Right lobe of liver (tissue), 6 donors: ENCODE data around the gene MSMB. TPM values are rescaled to one million over a fixed set of nuclear protein-coding genes. Genes with fewer than 3 reads are reported as not detected.

ENCODE experiments used
- ATAC-seq, 4 donors: fragments of 200-7000 bp; cut with Tn5 transposase; one replicate each; pipeline ENCODE4 v1.9.1; 2020; ENCODE audit warnings: mild to moderate bottlenecking in 4 of 4, moderate library complexity in 4 of 4
- DNase-seq, 3 donors: peaks; one replicate each; pipeline ENCODE4 v3.0.0-alpha.2; 2020
- H3K27ac ChIP-seq, 3 donors: fragments of 200-600 bp; one replicate each; pipeline ENCODE4 v1.8.0; 2022
- H3K27me3 ChIP-seq, 2 donors: fragments of 200-600 bp; one replicate each; pipeline ENCODE4 v1.8.0; 2022
- H3K36me3 ChIP-seq, 4 donors: fragments of 200-600 bp; sonication (generic) in 1 of 4; one replicate each; pipeline versions ENCODE4 v1.5.1 to v1.8.0; 2017 to 2022; ENCODE audit warnings: control low read depth in 1 of 4
- H3K4me1 ChIP-seq, 4 donors: fragments of 200-600 bp; sonication (generic) in 1 of 4; one replicate each; pipeline versions ENCODE4 v1.5.1 to v1.8.0; 2017 to 2022; ENCODE audit warnings: control low read depth in 1 of 4
- H3K4me3 ChIP-seq, 3 donors: fragments of 200-600 bp; one replicate each; pipeline ENCODE4 v1.8.0; 2022
- H3K9me3 ChIP-seq, 4 donors: fragments of 200-600 bp; sonication (generic) in 1 of 4; one replicate each; pipeline versions ENCODE4 v1.5.1 to v1.8.0; 2017 to 2022; ENCODE audit warnings: control low read depth in 1 of 4
- CTCF ChIP-seq, 4 donors: fragments of 200-600 bp in 3 of 4; fragments of 450-650 bp in 1 of 4; IDR thresholded peaks; one replicate each; pipeline versions ENCODE4 v1.5.1 to v1.8.0; 2016 to 2022; ENCODE audit warnings: antibody characterized with exemption in 4 of 4, mild to moderate bottlenecking in 2 of 4
- POLR2A ChIP-seq: fragments of 450-650 bp; IDR thresholded peaks from one replicate; pipeline ENCODE4 v1.6.1; 2017; ENCODE audit warnings: antibody characterized with exemption, mild to moderate bottlenecking
- WGBS: methylation state at CpG from one replicate; pipeline ENCODE4 v1.1.6; 2018; ENCODE audit warnings: low coverage, low lambda C conversion rate; ENCODE audit not compliant: insufficient coverage; ENCODE audit errors: missing lambda C conversion rate; 5-methylcytosine and 5-hydroxymethylcytosine counted together
- intact Hi-C, 2 donors: fragments of 100-400 bp; cut with DNase I; formaldehyde crosslinking; loops; one replicate each; pipeline versions ENCODE4 v1.11.2 to v1.14.1; 2022
- total RNA-seq, 6 experiments: library from RNA; depleted of rRNA in 2 of 6; stranded (reverse); fragments of >200 nt in 2 of 6; fragmentation: NEBNext Ultra II Directional in 3 of 6; extraction: Animal tissue kit (Norgen Biotek cat#: 25700) in 3 of 6; gene quantifications; one replicate each; pipeline versions ENCODE4 v1.1.0 to v1.2.4, GENCODE V29; 2016 to 2023
- donor health status: DM: no; HTN: yes; CAD: no.
- donor health status: DM: no; HTN: no; CAD: no.
- donor health status: DM: no; HTN: no; CAD: no.
- donor health status: DM: no; HTN: yes; CAD: no.
- donor health status: DM: no; HTN: yes; CAD: no.

Gene MSMB
- total RNA-seq, 6 experiments from 2014 or later, result 0.84 TPM; not detected in 5

DNA sequence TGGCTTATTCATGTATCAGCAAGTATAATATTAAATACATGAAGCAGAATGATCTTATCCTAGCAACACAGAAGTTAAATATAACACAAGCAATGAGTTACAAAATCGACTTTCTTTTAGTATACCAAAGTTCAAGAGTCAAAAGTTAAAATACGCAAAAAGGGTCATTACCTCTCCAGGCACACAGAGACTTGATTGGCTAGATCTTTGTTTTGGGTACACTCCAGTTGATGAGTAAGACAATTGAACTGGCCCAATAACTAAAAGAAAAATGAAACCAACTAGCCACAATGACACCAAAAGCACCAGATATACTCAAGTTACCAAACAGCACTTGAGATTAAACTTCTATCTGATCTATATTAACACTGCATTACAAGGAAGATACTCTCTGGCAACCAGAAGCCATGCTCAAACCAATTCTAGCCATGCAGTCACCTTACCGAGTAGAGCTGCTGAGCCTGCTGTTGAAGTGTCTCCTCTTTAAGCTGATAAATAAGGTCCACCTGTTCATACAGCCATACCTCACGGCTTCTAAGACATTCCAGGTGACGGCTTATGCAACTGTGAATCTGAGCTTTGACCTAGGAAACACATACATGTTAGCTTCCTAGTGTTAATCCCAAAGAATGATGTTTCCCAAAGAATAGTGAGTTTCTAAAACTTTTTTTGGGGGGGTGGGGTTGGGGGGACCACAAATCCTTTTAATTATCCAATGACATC is 31.2 kb downstream of the MSMB start:
- ATAC-seq (peak; percentile 77 to 90 (median 83)), DNase-seq (no peak)
- peak overlapping the region in 2 of 3 donors; percentile 64 to 86 for H3K27ac ChIP-seq
- WGBS, result 22% methylated on average over 5 of the region's 5 CpGs
- peak overlapping the region in 2 of 3 donors; percentile 9 to 23 for H3K4me3 ChIP-seq
- no peaks in the 10 kb centered on the region for H3K9me3 ChIP-seq
- intact Hi-C loops, result no loop called here
- TF ChIP-seq POLR2A, result no peak
- TF ChIP-seq CTCF (IDR thresholded peaks at IDR 0.05), result no peak
- peaks cover 0 to 59% (median 33%) of the 10 kb centered on the region in 4 donors for H3K36me3 ChIP-seq
- H3K4me1 ChIP-seq, result peaks cover 0 to 61% (median 26%) of the 10 kb centered on the region in 4 donors
- no peaks in the 10 kb centered on the region for H3K27me3 ChIP-seq

DNA sequence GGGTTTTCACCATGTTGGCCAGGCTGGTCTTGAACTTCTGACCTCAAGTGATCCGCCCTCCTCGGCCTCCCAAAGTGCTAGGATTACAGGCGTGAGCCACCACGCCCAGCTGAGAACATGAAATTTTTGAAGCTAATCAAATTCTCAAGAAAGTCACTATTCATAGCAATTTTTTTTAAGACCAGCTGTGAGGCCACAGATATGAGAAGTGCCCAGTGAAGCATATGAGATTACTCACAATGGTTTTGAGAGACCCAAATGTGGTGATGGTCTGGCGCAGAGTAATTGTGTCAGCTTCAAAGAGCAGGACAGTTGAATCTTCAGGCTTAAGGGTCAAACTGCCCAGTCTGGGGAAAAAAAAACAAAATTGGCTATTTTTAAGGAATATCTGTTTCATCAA is 31.9 kb downstream of the MSMB start:
- H3K4me3 ChIP-seq, result no peak overlapping the region
- intact Hi-C loops, result no loop called here
- H3K27me3 ChIP-seq, result no peaks in the 10 kb centered on the region
- 55% methylated on average over 5 of the region's 5 CpGs for WGBS
- no peaks in the 10 kb centered on the region for H3K9me3 ChIP-seq
- no peak for DNase-seq
- peaks cover 0 to 65% (median 36%) of the 10 kb centered on the region in 4 donors for H3K36me3 ChIP-seq
- H3K27ac ChIP-seq, result peak overlapping the region in 2 of 3 donors; percentile 48 to 86
- no peak for ATAC-seq
- peaks cover 0 to 55% (median 21%) of the 10 kb centered on the region in 4 donors for H3K4me1 ChIP-seq
- TF ChIP-seq POLR2A, result no peak
- TF ChIP-seq CTCF (IDR thresholded peaks at IDR 0.05), result no peak

DNA sequence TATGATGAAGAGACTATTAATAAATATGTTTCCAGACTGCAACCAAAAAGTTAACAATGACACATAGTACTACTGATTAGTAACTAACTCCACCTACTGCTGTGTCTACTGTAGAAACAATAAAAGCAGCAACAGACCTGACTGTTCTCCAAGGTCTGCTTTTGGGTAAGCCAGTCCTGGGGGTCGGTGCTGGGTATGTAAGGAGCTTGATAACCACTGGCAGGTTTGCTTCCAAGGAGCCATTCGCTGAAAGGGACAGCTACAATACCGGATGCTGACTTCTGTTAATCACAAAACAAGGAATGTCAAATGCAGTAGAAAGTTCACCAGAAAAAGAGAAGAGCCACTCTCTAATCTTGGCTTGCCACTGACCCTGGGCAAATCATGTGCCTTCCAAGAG is 33.3 kb downstream of the MSMB start:
- ATAC-seq (no peak), DNase-seq (no peak)
- Histone ChIP-seq H3K9me3 (no peaks in the 10 kb centered on the region), H3K4me3 (no peak overlapping the region), H3K27me3 (no peaks in the 10 kb centered on the region), H3K4me1 (peaks cover 0 to 40% (median 13%) of the 10 kb centered on the region in 4 donors), H3K36me3 (peaks cover 0 to 80% (median 47%) of the 10 kb centered on the region in 4 donors), H3K27ac (peak overlapping the region in 1 of 3 donors; percentile 16)
- TF ChIP-seq CTCF (IDR thresholded peaks at IDR 0.05) (no peak), POLR2A (no peak)
- 30% methylated on average over 2 of the region's 3 CpGs for whole genome bisulfite sequencing
- intact Hi-C loops, result no loop called here

DNA sequence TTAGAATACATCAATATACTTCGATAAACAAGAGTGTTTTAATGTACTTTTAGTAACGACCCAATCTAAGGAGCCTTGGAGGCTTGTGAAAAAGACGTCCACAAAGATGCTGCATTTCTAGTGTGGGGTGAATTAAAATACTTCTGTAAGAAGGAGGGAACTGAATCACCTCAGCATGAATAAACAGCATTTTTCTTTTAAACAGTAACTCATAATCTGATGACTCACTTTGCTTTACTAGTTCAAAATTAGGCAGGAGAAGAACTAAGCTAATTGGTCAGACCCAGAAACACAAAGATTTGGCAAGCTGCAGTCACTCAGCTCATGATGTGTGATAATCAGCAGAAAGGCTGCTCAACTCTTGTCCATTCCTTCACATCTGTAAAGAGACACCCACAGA is 39.9 kb downstream of the MSMB start:
- intact Hi-C loops, result no loop called here
- TF ChIP-seq CTCF (IDR thresholded peaks at IDR 0.05) (no peak), POLR2A (no peak)

More for the DNA sequence above, 39.9 kb downstream of the MSMB start:
- Histone ChIP-seq H3K36me3 (peaks cover 5 to 83% (median 44%) of the 10 kb centered on the region in 4 donors), H3K9me3 (no peaks in the 10 kb centered on the region), H3K4me1 (peaks cover 0 to 15% (median 6%) of the 10 kb centered on the region in 4 donors), H3K27me3 (no peaks in the 10 kb centered on the region), H3K27ac (no peak overlapping the region), H3K4me3 (no peak overlapping the region)
- ATAC-seq (peak in 1 of 4 donors; percentile 55), DNase-seq (no peak)
- 65% methylated on average over 3 of the region's 3 CpGs for WGBS
